ENCODE results near the gene GRID1.
"Not testable (repeated sequence)": the region's sequence is repeated elsewhere in the genome, so short reads cannot be mapped to it uniquely, and the experiment has no call there.

Gene GRID1

DNA sequence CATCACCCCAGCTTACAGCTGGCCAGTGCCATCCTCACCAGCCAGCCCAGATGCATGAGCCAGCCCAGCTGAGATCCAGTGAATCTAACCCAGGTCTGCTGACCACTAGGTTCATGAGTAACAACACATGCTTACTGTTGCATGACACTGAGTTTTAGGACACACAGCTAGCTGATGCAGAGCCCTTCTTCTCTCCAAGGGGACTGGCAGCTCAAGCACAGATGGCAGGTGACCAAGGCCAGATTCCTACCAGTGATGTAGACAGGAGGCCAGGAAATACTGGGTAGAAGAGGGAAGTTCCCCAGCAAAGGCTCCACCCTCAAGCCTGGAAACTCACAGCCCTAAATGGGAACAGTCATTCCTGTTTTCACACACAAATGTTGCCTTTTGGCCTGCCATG lies 236.6 kb downstream of the GRID1 start:
- no peak for DNase-seq

DNA sequence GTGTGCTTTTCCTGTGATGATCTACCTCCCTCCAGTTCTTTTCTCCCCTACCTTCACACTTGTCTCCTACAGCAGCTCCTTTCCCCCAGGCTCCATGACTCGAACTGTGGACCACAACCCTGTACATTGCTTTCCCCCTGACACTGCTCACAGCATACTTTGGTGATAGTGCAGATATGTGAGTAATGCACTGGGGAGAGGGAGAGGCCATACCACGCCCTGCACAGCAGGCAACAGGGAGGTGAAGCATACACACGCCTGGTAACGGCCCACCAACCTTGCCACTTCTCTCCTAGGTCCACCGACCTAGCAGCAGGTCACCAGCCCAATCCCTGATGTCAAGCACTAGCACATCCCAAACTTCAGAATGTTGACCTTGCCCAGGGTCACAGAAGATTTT lies 238.2 kb downstream of the GRID1 start:
- no peak for DNase-seq

GRCh38 chr10:86127274-86127819 lies 239.2 kb downstream of the GRID1 start:
- no peak for DNase-seq

DNA sequence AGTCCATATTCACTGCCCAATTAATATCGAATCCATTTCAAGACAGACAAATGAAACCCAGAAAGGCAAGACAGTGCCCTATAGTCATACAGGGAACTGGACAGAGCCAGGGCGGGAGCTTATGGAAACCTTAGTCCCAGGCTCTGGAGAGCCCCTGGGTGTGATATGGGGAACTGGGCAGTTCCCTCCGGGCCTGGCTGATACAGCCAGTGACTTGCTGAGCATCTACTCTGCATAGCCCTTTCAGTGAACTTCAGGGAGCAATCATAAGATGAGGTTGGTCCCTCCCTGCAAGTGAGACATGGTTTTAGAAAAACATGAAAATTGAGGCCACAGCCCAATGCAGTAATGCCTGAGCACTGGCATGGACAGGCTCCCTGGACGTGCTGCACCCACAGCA lies 241.9 kb downstream of the GRID1 start:
- no peak for DNase-seq

- DNase-seq, result no peak
Observed at GRCh38 chr10:86123715-86124114, 242.9 kb downstream of the GRID1 start.

GRCh38 chr10:86123304-86123703 lies 243.3 kb downstream of the GRID1 start:
- DNase-seq, result no peak

DNA sequence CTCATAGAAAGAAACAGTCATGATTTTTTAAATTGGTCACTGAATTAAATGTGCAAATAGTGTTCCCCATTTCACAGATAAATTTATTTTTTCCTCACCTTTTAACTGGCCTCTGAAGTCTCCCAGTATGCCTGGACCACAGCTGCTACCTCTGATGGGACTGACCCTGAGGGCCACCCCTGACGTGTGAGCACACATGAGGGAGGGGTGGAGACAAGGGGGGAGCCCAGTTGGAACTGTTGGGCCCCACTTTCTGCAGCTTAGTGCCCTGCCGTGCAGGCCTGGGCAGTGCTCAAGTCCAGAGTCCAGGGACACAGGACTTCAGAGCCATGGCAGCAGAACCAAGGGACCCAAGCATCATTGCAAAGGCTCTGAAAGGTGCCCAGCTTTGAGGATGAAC lies 243.9 kb downstream of the GRID1 start:
- no peak for DNase-seq

DNA sequence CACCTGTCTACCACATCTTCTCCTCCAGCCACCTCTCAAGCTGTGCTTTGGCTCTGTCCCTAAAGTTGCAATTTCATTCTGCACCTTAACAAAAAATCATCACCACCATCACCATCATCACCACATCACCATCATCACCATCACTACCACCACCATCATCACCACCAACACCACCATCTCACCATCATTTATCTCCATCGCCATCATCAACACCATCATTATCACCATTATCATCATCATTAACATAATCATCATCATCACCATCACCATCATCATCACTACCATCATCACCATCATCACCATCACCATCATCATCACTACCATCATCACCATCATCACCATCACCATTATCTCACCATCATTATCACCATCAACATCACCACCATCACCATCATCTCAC lies 245.4 kb downstream of the GRID1 start:
- no peak for DNase-seq

DNA sequence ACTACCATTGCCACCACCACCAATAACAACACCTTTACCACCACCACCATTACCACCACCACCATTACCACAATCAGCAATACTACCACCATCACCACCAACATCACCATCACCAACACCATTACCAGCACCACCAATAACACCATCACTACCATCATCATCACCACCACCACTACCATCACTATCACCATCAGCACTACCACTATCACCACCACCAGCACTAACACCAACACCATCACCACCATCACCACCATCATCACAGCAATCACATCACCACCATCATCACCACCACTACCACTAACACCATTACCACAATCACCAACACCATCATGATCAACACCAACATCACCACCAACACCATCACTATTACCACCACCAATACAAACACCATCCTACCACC lies 249.5 kb downstream of the GRID1 start:
- DNase-seq, result no peak

DNA sequence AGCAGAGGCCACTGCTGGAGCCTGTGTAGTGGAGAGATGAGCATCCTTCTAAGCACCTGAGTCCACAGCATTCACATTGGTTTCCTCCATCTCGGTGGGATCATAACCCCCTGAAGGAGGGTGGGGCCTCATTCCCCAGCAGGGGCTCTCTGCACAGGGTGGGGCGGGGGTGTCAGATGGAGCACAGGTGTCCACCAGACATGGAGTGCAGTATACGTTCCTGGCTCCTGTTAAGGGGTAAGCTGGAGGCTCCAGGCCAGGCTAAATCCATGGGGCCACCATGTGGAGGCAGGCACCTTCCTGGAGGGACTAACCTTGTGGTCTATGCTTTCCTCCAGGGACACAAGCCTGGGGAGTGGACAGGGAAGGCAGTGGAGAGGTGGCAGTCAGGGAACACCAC lies 252.6 kb downstream of the GRID1 start:
- DNase-seq, result no peak

DNA sequence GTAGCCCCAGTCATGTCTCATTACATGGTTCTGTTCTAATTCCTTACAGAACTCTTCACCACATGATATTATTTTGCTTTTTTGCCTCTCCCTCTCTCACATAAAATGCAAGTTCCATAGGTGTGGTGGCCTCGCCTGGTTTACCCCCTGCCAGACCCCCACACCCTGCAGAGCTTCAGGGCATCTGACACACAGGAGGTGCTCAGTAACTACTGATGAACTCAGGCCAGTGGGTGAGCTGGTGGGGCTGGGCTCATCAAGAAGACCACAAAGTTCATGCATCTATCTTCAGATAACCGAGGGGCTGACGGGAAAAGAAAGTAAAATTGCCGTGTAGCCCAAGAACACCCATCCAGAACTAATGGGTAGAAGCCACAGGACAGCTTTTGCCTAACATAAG lies 253.1 kb downstream of the GRID1 start:
- DNase-seq, result no peak

- DNase-seq, result no peak
Observed at GRCh38 chr10:86113044-86113443, 253.6 kb downstream of the GRID1 start.

DNA sequence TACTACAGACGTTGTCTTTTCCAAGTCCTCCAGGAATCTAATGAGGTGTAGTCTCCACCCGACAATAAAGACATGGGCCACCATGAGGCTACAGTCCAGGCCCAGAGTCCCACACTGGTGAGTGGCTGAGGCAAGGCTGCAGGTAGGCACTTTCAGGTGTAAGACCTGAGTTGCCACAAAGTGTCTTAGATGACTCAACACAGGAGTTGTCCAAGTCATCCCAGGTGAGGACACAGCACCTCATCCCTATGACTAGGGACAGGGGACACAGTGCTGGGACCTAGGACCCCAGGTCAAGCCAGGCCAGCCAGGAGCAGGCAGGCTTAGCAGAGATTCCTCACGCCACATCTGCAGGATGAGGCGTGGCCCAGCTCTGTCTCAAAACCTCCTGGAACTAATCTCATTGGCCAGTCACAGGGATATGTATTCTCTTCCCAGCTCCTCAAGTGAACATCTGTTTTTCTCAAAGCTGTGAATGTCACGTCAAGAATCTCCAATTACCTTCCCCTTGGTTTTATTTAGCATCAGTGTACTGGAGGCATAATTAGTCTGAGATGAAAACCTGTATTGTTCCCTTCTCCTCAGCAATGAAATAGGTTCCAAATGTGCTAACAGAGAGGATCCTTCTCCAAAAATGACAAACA lies 254.6 kb downstream of the GRID1 start:
- DNase-seq, result no peak

DNA sequence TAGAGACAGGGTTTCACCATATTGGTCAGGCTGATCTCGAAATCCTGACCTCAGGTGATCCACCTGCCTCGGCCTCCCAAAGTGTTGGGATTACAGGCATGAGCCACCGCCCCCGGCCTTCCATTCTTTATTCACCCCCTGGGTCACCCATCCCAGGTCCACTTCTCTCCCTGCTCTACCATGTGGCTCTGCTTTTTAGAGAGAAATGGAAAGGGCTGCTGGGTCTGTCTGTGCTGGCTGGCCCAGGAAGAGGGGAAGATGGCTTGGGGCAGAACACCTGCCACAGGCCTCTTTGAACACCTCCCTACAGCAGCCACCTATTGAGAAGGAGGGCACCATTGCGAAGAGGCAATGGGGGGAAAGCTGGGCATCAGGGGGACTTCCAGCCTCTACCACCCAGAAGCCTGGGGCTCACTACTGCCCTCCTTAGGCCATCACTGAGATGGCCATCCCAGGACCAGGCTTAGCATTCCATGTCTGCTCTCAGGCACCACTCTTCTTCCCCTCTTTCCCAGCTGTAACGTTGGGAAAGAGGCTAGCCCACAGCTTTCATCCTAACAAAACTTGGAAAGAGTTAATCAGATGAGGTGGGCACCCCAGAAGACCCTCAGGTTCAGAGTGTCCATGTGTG lies 256.3 kb downstream of the GRID1 start:
- no peak for DNase-seq

DNA sequence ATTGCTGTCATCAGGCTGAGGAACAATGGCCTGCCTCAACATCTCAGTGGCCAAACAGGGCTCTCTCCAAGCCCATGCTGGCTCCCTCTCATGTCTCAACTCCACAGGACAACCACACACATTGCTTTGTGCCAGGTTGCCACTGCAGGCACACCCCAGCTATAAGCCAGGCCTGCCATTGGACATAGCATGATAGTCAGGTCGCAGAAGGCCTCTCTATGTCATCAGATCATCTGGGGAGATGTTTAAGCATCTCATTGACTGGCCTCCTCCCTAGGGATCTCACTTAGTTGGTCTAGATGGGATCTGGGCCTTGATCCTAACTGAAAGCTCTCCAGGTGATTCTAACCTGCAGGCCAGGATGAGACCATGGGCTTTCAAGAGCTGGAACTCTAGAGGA lies 257.2 kb downstream of the GRID1 start:
- no peak for DNase-seq

DNA sequence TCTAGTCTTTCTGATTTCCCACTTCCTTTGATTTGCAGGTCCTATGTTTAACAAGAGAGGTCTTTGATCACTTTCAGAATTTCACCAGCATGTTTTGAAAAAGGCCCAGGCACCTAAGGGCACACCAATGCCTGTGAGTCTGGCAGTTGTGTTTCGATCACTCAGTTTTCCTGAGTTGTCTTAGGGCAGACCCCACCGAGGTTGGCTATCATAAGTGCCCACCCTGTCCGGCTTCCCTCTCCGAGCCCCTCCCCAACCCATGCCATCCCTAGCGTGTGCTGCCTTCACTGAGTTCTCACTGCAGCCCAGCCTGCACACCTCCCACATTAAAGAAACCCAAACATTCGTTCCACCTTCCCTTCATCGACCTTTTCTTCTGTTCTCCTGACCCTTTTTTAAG lies 257.9 kb downstream of the GRID1 start:
- no peak for DNase-seq

- not testable (repeated sequence) for DNase-seq
Observed at GRCh38 chr10:86107611-86108310, 258.8 kb downstream of the GRID1 start.

GRCh38 chr10:86107131-86107530 lies 259.5 kb downstream of the GRID1 start:
- no peak for DNase-seq

GRCh38 chr10:86106616-86107015 lies 260.0 kb downstream of the GRID1 start:
- no peak for DNase-seq

- DNase-seq, result no peak
Observed at GRCh38 chr10:86105640-86106039, 261.0 kb downstream of the GRID1 start.

DNA sequence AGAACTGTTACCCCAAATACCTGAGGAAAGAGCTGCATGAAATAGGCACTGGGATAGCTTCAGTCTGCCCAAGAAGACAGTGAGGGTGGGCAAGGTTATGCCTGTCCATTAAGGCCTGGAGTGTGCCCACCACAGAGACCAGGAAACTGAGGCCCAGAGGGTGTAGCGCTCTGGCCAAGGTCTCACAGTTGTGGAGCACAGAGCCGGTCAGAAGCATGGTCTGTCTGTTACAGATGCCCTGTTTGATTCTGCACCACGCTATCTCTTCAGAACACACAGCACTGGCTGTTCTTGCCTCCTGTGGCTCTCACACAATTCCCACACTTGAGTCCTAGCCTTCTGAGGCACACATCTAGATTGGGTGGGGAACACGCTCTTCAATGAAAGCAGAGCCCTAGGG lies 261.4 kb downstream of the GRID1 start:
- no peak for DNase-seq

- DNase-seq, result no peak
Observed at GRCh38 chr10:86104611-86105145, 261.9 kb downstream of the GRID1 start.

DNA sequence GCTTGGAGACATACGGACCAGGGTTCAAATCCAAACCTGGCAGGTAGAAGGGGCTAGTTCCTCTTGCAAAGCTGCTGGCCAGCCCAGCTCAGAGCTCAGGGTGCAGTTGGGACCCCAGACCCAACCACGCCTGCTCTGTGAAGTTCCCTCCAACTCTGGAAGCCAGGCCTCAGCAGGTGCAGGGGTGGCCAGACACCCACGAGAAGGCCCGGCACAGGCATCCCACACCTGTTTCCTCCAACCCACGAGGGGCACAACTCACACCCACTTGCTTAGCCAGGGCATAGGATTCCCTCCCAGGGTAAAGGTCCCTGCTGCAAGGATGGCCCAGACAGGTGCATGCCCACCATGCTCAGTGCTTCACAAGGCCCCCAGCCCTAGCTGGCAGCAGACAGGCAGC lies 262.4 kb downstream of the GRID1 start:
- no peak for DNase-seq

All from fibroblast of skin of abdomen (primary cell).